ENCODE measurements around the gene GATAD2A. TPM values are rescaled to one million over a fixed set of nuclear protein-coding genes. Genes with fewer than 3 reads are reported as not detected.

GATAD2A gene
- polyA plus RNA-seq, 1 experiment: 24.2 TPM

DNA sequence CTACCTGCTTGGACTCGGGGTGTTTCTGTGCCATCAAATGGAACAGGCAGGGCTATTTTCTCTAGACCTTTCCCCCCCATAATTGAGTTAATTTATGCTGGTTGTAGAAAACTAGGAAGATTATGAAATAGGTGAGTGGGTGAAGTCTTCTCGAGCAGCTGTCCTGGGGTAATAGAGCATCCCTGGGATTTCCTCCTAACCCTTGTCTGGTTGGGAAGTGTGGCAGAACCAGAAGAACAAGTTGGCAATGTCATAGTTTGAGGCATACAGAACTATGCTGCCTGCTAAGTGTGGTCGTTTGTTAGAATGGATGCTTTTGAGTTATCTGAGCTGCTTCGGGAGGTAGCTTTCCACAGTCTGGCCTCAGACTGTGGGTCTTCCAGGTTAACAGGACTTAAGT is 3.7 kb downstream of the GATAD2A start:
- CTCF ChIA-PET: interaction anchor here (1.3 to 1.6 kb wide), 2 partner anchors 9 to 81 kb away, joined by 4 to 6 read pairs; no protein-coding TSS in a partner anchor
- POLR2A ChIA-PET: no interaction called here
- no peak for DNase-seq (ENCODE audit: low read depth)

DNA sequence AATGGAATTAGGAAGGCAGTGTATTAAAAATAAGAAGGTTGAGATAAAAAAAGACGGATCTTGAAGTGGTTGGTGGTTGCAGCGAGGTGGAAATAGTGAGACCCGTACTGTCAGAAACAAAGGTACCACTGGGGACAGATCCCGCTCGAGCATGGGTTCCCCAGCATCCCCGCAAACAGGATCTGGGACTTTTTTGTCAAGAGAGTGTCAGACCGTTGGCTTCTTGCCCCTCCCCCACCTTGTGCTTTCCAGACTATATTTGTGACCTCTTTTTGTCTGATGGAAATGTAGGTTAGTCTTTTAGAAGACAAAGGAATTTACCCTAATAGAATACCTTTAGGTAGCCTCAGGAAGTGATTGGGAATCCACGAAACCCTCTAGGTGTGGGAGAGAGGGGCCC is 4.2 kb downstream of the GATAD2A start:
- no peak for DNase-seq (ENCODE audit: low read depth)
- no peaks in the 10 kb centered on the region for H3K27me3 ChIP-seq (ENCODE audit: control insufficient read depth, insufficient read depth, low read length)
- TF ChIP-seq, protein P1, sequence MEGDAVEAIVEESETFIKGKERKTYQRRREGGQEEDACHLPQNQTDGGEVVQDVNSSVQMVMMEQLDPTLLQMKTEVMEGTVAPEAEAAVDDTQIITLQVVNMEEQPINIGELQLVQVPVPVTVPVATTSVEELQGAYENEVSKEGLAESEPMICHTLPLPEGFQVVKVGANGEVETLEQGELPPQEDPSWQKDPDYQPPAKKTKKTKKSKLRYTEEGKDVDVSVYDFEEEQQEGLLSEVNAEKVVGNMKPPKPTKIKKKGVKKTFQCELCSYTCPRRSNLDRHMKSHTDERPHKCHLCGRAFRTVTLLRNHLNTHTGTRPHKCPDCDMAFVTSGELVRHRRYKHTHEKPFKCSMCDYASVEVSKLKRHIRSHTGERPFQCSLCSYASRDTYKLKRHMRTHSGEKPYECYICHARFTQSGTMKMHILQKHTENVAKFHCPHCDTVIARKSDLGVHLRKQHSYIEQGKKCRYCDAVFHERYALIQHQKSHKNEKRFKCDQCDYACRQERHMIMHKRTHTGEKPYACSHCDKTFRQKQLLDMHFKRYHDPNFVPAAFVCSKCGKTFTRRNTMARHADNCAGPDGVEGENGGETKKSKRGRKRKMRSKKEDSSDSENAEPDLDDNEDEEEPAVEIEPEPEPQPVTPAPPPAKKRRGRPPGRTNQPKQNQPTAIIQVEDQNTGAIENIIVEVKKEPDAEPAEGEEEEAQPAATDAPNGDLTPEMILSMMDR (IDR thresholded peaks at IDR 0.05; ENCODE audit: insufficient read depth, low read depth, low read length): no peak
- ChIA-PET CTCF (interaction anchor here (1.2 to 1.6 kb wide), 3 partner anchors 9 to 81 kb away, joined by 3 to 6 read pairs (median 4); no protein-coding TSS in a partner anchor), POLR2A (no interaction called here)
- no peak overlapping the region for H3K4me3 ChIP-seq (ENCODE audit: low read depth, low read length)
- H3K36me3 ChIP-seq (ENCODE audit: control insufficient read depth, insufficient read depth, low read length): no peaks in the 10 kb centered on the region; the same call in none of the 2 replicates

More for the DNA sequence above, 3.7 kb downstream of the GATAD2A start:
- no peaks in the 10 kb centered on the region for H3K27me3 ChIP-seq (ENCODE audit: control insufficient read depth, insufficient read depth, low read length)
- H3K4me3 ChIP-seq (ENCODE audit: low read depth, low read length): no peak overlapping the region
- no peaks in the 10 kb centered on the region; the same call in none of the 2 replicates for H3K36me3 ChIP-seq (ENCODE audit: control insufficient read depth, insufficient read depth, low read length)
- TF ChIP-seq, protein P1 (IDR thresholded peaks at IDR 0.05; ENCODE audit: insufficient read depth, low read depth, low read length): no peak

DNA sequence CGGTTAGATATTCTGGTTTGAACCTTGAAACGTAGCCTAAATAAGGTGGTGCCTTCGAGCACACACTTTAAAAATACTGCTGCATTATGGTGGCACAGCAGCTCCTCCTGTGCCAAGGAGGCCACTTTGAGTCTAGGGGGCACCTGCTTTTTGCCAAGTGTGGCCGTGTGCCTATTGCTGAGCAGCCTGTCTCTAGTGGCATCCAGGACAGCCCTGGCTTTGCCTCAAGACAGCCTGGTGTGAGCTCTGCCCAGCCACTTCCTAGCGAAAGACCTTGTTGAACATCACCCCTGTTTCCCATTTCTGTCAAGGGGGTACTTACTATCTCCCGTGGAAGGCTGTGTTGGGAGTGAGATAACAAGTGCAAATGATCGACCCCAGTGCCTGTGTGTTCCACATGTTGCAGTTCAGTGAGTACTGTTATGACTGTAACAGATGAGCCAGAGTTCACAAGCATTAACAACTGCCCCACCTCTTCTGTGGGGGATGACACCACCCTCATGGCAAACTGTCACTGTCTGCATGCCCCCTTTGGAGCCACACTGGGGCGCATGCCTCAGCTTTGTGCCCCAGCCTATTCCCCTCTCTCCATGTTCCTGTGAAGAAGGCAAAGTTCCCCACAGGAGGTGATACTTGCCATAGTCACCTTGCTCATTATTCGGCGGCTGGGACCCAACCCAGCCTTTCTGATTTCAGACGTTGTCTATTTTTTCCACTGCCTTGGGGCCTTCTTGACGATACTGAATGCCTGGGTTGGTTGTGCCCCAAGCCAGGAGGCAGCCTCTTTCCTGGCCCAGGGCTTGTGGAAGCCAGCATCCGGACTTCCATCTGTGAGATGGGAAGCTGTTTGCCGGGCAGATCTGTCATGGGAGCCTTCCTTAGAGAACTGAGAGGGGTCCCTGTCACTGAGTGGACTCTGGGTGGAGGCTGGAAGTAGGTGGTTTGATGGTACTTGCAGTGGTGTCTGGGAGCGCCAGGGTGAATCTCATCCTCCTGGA is 5.4 kb downstream of the GATAD2A start:
- ChIA-PET POLR2A (no interaction called here), CTCF (interaction anchor here (0.9 to 1.3 kb wide), 3 partner anchors 9 to 79 kb away, joined by 3 to 4 read pairs (median 3); no protein-coding TSS in a partner anchor)
- TF ChIP-seq, protein P1 (IDR thresholded peaks at IDR 0.05; ENCODE audit: insufficient read depth, low read depth, low read length): no peak
- no peak for DNase-seq (ENCODE audit: low read depth)
- H3K27me3 ChIP-seq (ENCODE audit: control insufficient read depth, insufficient read depth, low read length): no peaks in the 10 kb centered on the region
- no peaks in the 10 kb centered on the region; the same call in none of the 2 replicates for H3K36me3 ChIP-seq (ENCODE audit: control insufficient read depth, insufficient read depth, low read length)
- no peak overlapping the region for H3K4me3 ChIP-seq (ENCODE audit: low read depth, low read length)

DNA sequence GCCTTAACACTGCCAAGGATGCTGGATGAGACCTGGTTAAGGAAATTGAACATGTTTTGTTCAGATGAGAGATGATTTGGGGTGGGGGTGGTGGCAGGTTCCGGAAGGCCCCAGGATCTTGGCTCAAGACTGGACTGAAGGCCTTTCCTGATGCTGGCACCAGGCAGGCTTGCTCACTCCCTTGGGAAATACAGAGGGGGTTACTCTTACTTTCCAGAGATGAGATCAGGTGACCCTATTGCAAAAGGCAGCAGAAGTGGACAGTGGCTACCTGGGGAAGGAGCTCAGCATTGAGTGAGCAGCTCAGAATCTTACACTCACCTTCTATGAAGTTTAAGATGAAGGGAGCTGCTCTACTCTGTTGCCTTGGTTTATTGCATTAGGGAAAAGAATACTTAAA is 10.8 kb downstream of the GATAD2A start:
- POLR2A ChIA-PET: no interaction called here

More for the DNA sequence above, 10.8 kb downstream of the GATAD2A start:
- TF ChIP-seq, protein P1 (IDR thresholded peaks at IDR 0.05; ENCODE audit: insufficient read depth, low read depth, low read length): no peak
- Histone ChIP-seq H3K4me3 (ENCODE audit: low read depth, low read length) (no peak overlapping the region), H3K27me3 (ENCODE audit: control insufficient read depth, insufficient read depth, low read length) (no peaks in the 10 kb centered on the region), H3K36me3 (ENCODE audit: control insufficient read depth, insufficient read depth, low read length) (no peaks in the 10 kb centered on the region; the same call in 1 of the 2 replicates)
- DNase-seq (ENCODE audit: low read depth): no peak
- CTCF ChIA-PET: interaction anchor here (1.4 to 2.2 kb wide), 2 partner anchors 9 to 74 kb away, joined by 6 to 7 read pairs; no protein-coding TSS in a partner anchor
